Glutamatergic neuron (in vitro differentiated cells): Measurements from ENCODE around the gene SSRP1. TPM values are rescaled to one million over a fixed set of nuclear protein-coding genes. Genes with fewer than 3 reads are reported as not detected.
"Not testable (repeated sequence)": the region's sequence is repeated elsewhere in the genome, so short reads cannot be mapped to it uniquely, and the experiment has no call there.

Experiments
- DNase-seq: peaks from one replicate; pipeline ENCODE4 v3.0.0; 2022
- H3K27ac Mint-ChIP-seq: one replicate; pipeline ENCODE4 v1.8.0; 2020; ENCODE audit warnings: mild to moderate bottlenecking, mixed read lengths, inconsistent platforms; ENCODE audit not compliant: unreplicated experiment
- H3K27me3 Mint-ChIP-seq: one replicate; pipeline ENCODE4 v1.8.0; 2020; ENCODE audit warnings: mild to moderate bottlenecking, moderate library complexity, mixed read lengths, inconsistent platforms; ENCODE audit not compliant: unreplicated experiment
- H3K36me3 Mint-ChIP-seq: one replicate; pipeline ENCODE4 v1.8.0; 2020; ENCODE audit warnings: mild to moderate bottlenecking, mixed read lengths, inconsistent platforms; ENCODE audit not compliant: unreplicated experiment
- H3K4me1 Mint-ChIP-seq: one replicate; pipeline ENCODE4 v1.8.0; 2020; ENCODE audit warnings: mild to moderate bottlenecking, low read depth, mixed read lengths, inconsistent platforms; ENCODE audit not compliant: unreplicated experiment
- H3K4me3 Mint-ChIP-seq: one replicate; pipeline ENCODE4 v1.8.0; 2020; ENCODE audit warnings: mild to moderate bottlenecking, mixed read lengths, inconsistent platforms; ENCODE audit not compliant: unreplicated experiment
- H3K9me3 Mint-ChIP-seq: one replicate; pipeline ENCODE4 v1.8.0; 2020; ENCODE audit warnings: mild to moderate bottlenecking, moderate library complexity, mixed read lengths, inconsistent platforms; ENCODE audit not compliant: unreplicated experiment
- total RNA-seq: library from RNA; stranded (reverse); fragmentation: NEBNext Ultra II Directional; extraction: Animal tissue kit (Norgen Biotek cat#: 25700); gene quantifications from one replicate; pipeline ENCODE4 v1.2.1, GENCODE V29; 2021; ENCODE audit not compliant: unreplicated experiment
- TF ChIP-seq, protein P1 (sequence below): fragments of 200-600 bp; sonication (generic); IDR thresholded peaks from one replicate; pipeline ENCODE4 v1.5.0; 2021; ENCODE audit not compliant: partially characterized antibody, unreplicated experiment

Gene SSRP1
- total RNA-seq, 1 donor from 2014 or later: 91.4 TPM

DNA sequence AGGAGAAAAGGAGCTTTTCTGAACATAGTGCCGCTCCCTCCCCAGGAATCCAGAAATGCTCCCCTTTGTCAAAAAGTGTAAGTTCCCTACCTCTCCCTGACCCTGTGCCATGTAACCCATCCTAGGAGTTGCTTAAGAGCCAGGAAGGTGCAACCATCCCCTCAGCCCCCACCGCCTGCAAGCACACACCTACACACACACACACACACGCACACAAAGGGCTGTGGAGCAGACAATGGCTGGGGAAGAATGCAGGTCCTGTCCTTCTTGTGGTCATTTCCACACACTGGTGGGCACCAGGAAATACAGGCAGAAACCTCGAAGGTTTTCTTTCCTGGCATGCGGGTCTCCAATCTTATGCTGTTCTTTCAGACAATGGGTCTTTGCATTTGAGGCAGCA lies 3.6 kb upstream of the SSRP1 start:
- Mint-ChIP-seq H3K4me3 (peak overlapping the region; percentile 97), H3K9me3 (peaks cover 19% of the 10 kb centered on the region), H3K27me3 (peaks cover 37% of the 10 kb centered on the region), H3K4me1 (peaks cover 51% of the 10 kb centered on the region), H3K27ac (peak overlapping the region; percentile 98), H3K36me3 (peaks cover 16% of the 10 kb centered on the region)
- TF ChIP-seq, protein P1, sequence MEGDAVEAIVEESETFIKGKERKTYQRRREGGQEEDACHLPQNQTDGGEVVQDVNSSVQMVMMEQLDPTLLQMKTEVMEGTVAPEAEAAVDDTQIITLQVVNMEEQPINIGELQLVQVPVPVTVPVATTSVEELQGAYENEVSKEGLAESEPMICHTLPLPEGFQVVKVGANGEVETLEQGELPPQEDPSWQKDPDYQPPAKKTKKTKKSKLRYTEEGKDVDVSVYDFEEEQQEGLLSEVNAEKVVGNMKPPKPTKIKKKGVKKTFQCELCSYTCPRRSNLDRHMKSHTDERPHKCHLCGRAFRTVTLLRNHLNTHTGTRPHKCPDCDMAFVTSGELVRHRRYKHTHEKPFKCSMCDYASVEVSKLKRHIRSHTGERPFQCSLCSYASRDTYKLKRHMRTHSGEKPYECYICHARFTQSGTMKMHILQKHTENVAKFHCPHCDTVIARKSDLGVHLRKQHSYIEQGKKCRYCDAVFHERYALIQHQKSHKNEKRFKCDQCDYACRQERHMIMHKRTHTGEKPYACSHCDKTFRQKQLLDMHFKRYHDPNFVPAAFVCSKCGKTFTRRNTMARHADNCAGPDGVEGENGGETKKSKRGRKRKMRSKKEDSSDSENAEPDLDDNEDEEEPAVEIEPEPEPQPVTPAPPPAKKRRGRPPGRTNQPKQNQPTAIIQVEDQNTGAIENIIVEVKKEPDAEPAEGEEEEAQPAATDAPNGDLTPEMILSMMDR: no peak
- DNase-seq: peak; percentile 37

DNA sequence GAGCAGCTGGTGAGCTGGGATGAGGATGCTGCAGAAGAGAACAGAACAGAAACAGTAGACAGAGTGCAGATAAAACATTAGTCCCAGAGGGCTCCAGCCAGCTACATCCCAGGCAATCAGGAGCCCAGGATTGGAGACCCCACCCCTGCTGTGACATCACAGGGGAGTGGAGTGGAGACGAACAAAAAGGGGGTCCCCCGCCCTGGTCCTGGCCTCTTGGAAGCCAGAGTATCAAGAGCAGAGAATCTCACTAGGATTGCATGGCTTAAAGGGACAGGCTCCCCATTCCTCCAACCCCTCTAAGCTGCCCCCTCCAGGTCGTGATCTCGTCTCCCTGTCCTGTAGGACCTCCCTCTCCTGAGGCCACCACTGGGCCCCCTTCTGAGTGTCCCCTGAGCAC lies 2.5 kb upstream of the SSRP1 start, which contains the start of gene P2RX3:
Gene P2RX3, plus strand, starts transcription at position 211 of the 400 bp plus-strand sequence. CDS start 199 bp downstream, outside the sequence.
- peak; percentile 89 for DNase-seq
- Mint-ChIP-seq H3K27me3 (peaks cover 37% of the 10 kb centered on the region), H3K4me3 (peak within 1 kb of the TSS; percentile 97), H3K4me1 (peaks cover 47% of the 10 kb centered on the region), H3K36me3 (peaks cover 16% of the 10 kb centered on the region), H3K27ac (peak within 1 kb of the TSS; percentile 98), H3K9me3 (peaks cover 24% of the 10 kb centered on the region)
- TF ChIP-seq, protein P1: no peak

DNA sequence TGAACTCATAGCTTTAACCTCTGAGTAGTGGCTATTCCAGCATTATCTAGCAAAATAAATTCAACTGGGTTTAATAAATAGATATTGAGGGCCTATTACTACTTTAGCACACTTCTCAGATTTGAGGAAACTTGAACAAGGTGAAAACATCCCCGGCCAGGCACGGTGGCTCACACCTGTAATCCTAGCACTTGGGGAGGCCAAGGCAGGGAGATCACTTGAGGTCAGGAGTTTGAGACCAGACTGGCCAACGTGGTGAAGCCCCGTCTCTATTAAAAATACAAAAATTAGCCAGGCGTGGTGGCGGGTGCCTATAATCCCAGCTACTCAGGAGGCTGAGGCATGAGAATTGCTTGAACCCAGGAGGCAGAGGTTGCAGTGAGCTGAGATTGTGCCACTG lies 1.2 kb upstream of the SSRP1 start:
- Mint-ChIP-seq H3K4me3 (peak overlapping the region; percentile 75), H3K4me1 (peaks cover 37% of the 10 kb centered on the region), H3K9me3 (peaks cover 26% of the 10 kb centered on the region), H3K27me3 (peaks cover 33% of the 10 kb centered on the region), H3K36me3 (peaks cover 16% of the 10 kb centered on the region)
- not testable (repeated sequence) for DNase-seq, H3K27ac Mint-ChIP-seq

DNA sequence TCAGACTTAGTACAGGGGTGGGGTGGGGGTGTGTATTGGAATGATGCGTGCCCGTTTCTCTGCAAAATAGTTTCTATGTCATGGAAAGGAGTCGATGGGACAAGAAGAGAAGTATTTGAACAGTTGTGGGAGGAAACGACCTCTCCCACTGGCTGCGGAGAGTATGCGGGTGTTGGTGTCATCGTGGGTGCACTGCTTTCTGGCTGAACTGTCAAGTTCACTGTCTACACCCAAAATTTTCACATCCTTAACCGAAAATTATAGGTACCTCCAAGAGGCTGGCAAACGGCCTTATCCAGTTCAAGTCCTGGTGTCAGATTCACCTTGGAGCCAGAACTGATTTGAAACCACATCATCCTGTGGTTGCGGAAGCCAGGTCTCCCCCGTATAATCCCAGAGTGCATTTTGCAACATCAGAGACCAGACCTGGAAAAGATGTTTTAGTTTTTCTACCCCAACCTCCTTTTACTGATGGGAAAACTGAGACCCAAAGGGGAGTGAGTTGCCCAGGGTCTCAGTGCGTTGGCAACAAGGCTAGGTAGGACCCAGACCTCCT lies 497 bp upstream of the SSRP1 start:
- TF ChIP-seq, protein P1: no peak
- Mint-ChIP-seq H3K36me3 (peaks cover 16% of the 10 kb centered on the region), H3K27ac (peak overlapping the region; percentile 95), H3K4me1 (peaks cover 35% of the 10 kb centered on the region), H3K27me3 (peaks cover 31% of the 10 kb centered on the region), H3K9me3 (peaks cover 26% of the 10 kb centered on the region), H3K4me3 (peak overlapping the region; percentile 75)
- no peak for DNase-seq

DNA sequence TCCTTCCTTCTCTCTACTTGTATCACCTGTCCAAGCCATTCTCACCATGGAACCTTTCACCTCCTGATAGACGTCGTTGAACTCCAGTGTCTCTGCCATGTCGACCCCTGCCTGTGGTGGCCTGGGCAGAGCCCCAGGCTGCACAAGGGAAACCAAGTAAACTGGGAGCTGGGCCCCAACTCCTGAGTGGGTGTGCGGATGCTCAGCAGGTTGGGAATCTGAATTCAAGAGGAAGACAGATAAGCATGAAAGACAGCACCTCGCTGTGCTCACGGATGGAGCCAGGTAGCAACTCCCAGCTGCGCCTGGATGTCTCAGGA lies 709 bp downstream of the SSRP1 start:
- peak overlapping the region; percentile 95 for H3K4me3 Mint-ChIP-seq
- H3K4me1 Mint-ChIP-seq: peaks cover 26% of the 10 kb centered on the region
- peaks cover 23% of the 10 kb centered on the region for H3K27me3 Mint-ChIP-seq
- peaks cover 6% of the 10 kb centered on the region for H3K36me3 Mint-ChIP-seq
- peaks cover 21% of the 10 kb centered on the region for H3K9me3 Mint-ChIP-seq
- no peak for DNase-seq
- H3K27ac Mint-ChIP-seq: peak overlapping the region; percentile 25
- TF ChIP-seq, protein P1: no peak
